Cardiac fibroblast (primary cell): ENCODE measurements around the gene PARP8.

ENCODE experiments used
- DNase-seq, 2 donors: peaks; one replicate each; pipeline versions ENCODE4 v3.0.0 to v3.0.0-alpha.2; 2010; ENCODE audit warnings: low read depth in 2 of 2
- H3K4me3 ChIP-seq, 2 donors: replicated peaks in 1 of 2; 1 replicate in 1 of 2; 2 replicates in 1 of 2; pipeline ENCODE4 v1.5.1; 2011; ENCODE audit warnings: low read depth in 2 of 2, low read length in 2 of 2, mild to moderate bottlenecking in 2 of 2, moderate library complexity in 1 of 2
- CTCF ChIP-seq: IDR thresholded peaks from one replicate; pipeline ENCODE4 v1.5.1; 2011; ENCODE audit warnings: low read depth, mild to moderate bottlenecking, low read length, inconsistent platforms

PARP8 gene

GRCh38 chr5:50824109-50824508 lies 157.7 kb downstream of the PARP8 start:
- DNase-seq: no peak
- no peak overlapping the region for H3K4me3 ChIP-seq
- no peak for TF ChIP-seq CTCF

- DNase-seq: no peak
- no peak overlapping the region for H3K4me3 ChIP-seq
- no peak for TF ChIP-seq CTCF
These were observed 161.2 kb downstream of the PARP8 start for GRCh38 chr5:50827516-50828247.

- no peak overlapping the region for H3K4me3 ChIP-seq
- no peak for TF ChIP-seq CTCF
- DNase-seq: no peak
These were observed 162.6 kb downstream of the PARP8 start for GRCh38 chr5:50829023-50829422.

GRCh38 chr5:50832657-50833284 lies 166.3 kb downstream of the PARP8 start:
- no peak overlapping the region for H3K4me3 ChIP-seq
- DNase-seq: no peak
- TF ChIP-seq CTCF: no peak

GRCh38 chr5:50836356-50836755 lies 169.9 kb downstream of the PARP8 start:
- no peak for DNase-seq
- H3K4me3 ChIP-seq: no peak overlapping the region
- TF ChIP-seq CTCF: no peak

GRCh38 chr5:50839472-50839871 lies 173.0 kb downstream of the PARP8 start:
- no peak for TF ChIP-seq CTCF
- no peak for DNase-seq
- no peak overlapping the region for H3K4me3 ChIP-seq
